ENCODE results near the gene PLAAT3. TPM values are rescaled to one million over a fixed set of nuclear protein-coding genes. Genes with fewer than 3 reads are reported as not detected.
"Not testable (repeated sequence)": the region's sequence is repeated elsewhere in the genome, so short reads cannot be mapped to it uniquely, and the experiment has no call there.

PLAAT3 gene
- total RNA-seq, 1 donor = 9.0 TPM

DNA sequence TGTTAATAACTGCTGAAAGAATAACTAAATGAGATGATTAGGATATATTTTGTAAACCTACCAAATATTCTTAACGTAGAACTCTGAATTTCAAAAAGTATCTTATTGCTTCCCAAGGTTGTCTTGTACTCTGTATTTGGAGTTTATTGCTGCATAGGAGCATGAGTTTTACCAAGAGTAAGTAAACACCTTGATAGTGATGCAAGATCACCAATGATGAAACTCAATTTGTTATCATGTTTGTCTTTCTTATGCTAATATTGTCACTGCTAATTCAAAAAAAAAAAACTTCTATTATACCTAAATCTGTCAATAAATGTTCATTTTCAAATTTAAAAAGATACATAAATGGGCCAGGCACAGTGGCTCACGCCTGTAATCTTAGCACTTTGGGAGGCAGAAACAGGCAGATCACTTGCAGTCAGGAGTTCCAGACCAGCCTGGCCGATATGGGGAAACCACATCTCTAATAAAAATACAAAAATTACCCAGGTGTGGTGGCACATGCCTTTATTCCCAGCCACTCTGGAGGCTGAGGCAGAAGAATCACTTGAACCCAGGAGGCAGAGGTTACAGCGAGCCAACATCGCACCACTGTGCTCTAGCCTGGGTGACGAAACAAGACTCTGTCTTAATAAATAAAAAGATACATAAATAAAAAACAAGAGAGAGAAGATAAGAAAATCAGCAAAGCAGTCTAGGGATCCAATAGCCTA, 27.6 kb downstream of the PLAAT3 start:
- TF ChIP-seq, protein P1, sequence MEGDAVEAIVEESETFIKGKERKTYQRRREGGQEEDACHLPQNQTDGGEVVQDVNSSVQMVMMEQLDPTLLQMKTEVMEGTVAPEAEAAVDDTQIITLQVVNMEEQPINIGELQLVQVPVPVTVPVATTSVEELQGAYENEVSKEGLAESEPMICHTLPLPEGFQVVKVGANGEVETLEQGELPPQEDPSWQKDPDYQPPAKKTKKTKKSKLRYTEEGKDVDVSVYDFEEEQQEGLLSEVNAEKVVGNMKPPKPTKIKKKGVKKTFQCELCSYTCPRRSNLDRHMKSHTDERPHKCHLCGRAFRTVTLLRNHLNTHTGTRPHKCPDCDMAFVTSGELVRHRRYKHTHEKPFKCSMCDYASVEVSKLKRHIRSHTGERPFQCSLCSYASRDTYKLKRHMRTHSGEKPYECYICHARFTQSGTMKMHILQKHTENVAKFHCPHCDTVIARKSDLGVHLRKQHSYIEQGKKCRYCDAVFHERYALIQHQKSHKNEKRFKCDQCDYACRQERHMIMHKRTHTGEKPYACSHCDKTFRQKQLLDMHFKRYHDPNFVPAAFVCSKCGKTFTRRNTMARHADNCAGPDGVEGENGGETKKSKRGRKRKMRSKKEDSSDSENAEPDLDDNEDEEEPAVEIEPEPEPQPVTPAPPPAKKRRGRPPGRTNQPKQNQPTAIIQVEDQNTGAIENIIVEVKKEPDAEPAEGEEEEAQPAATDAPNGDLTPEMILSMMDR (IDR thresholded peaks at IDR 0.05; ENCODE audit: insufficient read depth, low read length) = no peak
- H3K4me3 ChIP-seq (ENCODE audit: low read depth, low read length) = no peak overlapping the region
- DNase-seq (ENCODE audit: low read depth) = no peak

DNA sequence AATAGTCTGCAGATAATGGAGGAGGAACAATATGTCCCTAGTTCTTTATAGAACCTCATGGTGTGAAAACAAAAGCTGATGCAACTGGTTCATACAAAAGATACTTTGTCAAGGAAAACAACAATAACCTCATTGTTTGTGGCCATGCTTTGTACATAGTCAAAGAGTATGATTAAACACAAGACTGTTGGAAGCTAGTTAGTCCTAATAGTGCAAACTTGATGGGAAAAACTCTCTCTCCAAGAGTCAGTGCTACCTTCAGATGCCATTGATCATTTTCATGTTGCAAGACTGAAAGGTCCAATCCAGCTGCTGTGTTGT, 30.9 kb downstream of the PLAAT3 start:
- no peak overlapping the region for H3K4me3 ChIP-seq (ENCODE audit: low read depth, low read length)
- TF ChIP-seq, protein P1 (IDR thresholded peaks at IDR 0.05; ENCODE audit: insufficient read depth, low read length) = no peak

DNA sequence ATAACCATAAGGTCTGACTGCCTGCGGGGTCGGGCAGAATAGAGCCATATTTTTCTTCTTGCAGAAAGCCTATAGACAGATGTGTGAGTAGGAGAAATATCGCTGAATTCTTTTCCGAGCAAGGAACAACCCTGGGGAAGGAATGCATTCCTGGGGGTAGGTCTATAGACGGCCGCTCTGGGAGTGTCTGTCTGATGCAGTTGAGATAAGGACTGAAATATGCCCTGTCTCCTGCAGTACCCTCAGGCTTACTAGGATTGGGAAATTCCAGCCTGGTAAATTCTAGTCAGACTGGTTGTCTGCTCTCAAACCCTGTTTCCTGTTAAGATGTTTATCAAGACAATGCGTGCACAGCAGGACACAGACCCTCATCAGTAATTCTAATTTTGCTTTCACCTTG, 33.0 kb downstream of the PLAAT3 start:
- DNase-seq (ENCODE audit: low read depth); H3K4me3 ChIP-seq (ENCODE audit: low read depth, low read length): not testable (repeated sequence)

More for the DNA sequence above, 30.9 kb downstream of the PLAAT3 start:
- DNase-seq (ENCODE audit: low read depth) = no peak

DNA sequence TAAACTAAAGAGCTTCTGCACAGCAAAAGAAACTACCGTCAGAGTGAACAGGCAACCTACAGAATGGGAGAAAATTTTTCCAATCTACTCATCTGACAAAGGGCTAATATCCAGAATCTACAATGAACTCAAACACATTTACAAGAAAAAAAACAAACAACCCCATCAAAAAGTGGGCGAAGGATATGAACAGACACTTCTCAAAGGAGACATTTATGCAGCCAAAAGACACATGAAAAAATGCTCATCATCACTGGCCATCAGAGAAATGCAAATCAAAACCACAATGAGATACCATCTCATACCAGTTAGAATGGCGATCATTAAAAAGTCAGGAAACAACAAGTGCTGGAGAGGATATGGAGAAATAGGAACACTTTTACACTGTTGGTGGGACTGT, 35.4 kb downstream of the PLAAT3 start:
- not testable (repeated sequence) for DNase-seq (ENCODE audit: low read depth); H3K4me3 ChIP-seq (ENCODE audit: low read depth, low read length)

DNA sequence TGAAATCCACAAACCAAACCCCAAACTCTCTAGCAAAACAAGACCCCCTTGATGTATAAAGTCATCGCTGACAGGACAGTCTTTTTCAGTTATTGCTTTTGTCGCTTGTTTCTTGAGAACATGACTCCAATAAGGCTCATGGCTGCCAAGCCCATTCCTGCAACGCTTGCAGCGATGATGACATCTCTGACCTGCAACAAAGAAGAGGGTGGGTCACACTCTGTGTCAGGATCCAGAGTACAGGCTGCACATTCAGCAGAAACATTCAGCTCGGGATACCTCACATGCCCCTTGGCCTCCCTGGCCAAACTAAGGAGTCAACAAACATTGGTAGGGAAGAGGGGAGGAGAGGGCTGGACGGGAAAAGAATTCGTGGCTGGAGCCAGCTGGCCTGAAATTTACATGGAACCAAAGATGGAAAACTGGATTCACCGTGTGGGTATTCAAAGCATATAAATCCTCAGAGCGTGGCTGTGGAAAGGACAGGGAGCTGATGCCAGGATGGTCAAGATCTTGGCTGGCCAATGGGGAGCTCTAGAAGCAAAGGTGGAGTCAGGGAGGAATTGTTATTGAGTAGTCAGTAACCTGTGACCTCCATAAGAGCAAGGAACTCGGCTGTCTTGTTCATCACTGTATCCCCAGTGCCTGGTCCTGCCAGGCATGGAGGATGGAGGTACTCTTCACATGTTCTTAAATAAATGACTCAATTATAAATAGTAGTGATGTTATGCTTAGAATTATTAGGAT, 39.2 kb downstream of the PLAAT3 start:
- peak; percentile 71 for DNase-seq (ENCODE audit: low read depth)

DNA sequence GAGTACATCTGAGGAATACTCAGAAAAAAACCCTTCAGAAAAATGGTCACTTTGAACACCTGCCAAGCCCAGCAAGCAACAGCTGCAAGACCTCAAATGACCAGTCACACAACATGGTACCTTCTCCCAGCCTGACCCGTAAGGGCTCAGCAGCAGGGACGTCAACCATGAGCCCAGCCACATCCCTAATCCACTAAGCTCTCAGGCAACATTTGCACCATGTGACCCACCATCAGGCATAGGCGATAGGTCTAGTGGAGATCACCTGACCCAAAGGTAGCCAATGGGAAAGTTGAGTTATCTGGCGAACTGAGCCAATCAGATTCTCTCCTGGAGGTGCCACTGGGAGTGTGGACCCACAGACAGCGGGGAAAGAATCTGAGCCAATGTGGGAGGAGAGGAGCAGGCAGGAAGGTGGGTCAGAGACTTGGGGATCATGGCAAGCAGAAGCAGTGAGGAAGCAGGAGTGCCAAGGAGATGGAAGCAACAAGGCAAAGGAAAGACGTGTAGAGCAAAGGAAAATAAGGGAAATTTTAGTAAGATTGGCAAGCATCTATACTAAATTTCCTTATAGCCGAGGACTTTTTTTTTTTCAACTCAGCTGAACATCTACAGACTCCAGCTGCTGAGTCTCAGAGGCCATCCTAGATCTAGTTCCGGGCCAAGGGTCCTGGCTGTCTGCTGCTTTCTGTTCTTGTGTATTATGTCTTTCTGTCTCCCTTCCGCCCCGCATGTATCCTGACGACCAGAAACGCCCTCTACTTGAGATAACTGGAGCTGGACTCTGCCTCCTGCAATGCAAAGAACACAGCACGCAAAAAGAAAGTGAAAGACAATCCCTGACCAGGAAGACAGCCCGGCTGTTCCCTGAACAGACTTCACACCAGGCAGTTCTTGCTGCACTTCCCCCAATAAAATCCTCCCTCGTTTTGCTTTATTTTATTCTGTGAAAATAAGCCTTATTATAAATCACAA, 40.1 kb downstream of the PLAAT3 start:
- TF ChIP-seq, protein P1 (IDR thresholded peaks at IDR 0.05; ENCODE audit: insufficient read depth, low read length) = no peak
- peak overlapping the region; percentile 43 for H3K4me3 ChIP-seq (ENCODE audit: low read depth, low read length)
- peak; percentile 84 for DNase-seq (ENCODE audit: low read depth)

More for the DNA sequence above, 39.2 kb downstream of the PLAAT3 start:
- H3K4me3 ChIP-seq (ENCODE audit: low read depth, low read length) = peak overlapping the region; percentile 43
- TF ChIP-seq, protein P1 (IDR thresholded peaks at IDR 0.05; ENCODE audit: insufficient read depth, low read length) = no peak

DNA sequence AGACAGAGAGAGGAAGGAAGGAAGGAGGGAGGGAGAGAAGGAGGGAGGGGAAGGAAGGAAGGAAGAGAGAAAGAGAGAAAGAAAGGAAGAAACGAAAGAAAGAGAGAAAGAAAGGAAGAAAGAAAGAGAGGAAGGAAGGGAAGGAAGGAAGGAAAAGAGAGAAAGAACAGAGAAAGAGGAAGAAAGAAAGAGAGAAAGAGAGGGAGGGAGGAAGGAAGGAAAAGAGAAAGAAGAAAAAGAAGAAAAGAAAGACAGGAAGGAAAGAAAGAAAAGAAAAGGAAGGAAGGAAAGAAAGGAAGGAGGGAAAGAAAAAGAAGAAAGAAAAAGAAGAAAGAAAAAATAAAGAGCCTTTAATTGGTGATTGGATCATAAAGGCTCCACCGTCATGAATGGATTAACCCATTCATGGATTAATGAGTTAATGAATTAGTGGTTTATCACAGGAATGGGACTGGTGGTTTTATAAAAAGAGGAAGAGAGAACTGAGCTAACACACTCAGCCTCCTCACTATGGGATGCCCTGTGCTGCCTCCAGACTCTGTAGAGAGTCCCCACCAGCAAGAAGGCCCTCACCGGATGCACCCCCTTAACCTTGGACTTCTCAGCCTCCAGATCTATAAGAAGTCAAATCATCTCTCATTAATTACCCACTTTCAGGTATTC, 42.1 kb downstream of the PLAAT3 start:
- DNase-seq (ENCODE audit: low read depth) = no peak
- no peak overlapping the region for H3K4me3 ChIP-seq (ENCODE audit: low read depth, low read length)
- TF ChIP-seq, protein P1 (IDR thresholded peaks at IDR 0.05; ENCODE audit: insufficient read depth, low read length) = no peak

All from fibroblast of the aortic adventitia (primary cell).